NT2/D1 (cell line): ENCODE results near the gene CCR5.

ENCODE experiments used
- DNase-seq: peaks from one replicate; pipeline ENCODE4 v3.0.0-alpha.2; 2011; ENCODE audit warnings: low read depth, low spot score
- H3K27me3 ChIP-seq: 2 replicates; pipeline ENCODE4 v1.6.0; 2011; ENCODE audit warnings: mild to moderate bottlenecking; ENCODE audit not compliant: insufficient read length, insufficient read depth
- H3K36me3 ChIP-seq: 2 replicates; pipeline ENCODE4 v1.6.1; 2011; ENCODE audit warnings: mild to moderate bottlenecking, low read length, mixed read lengths; ENCODE audit not compliant: insufficient read depth, insufficient read length
- H3K4me1 ChIP-seq: 2 replicates; pipeline ENCODE4 v1.5.1; 2011; ENCODE audit not compliant: insufficient read depth, insufficient read length
- H3K4me3 ChIP-seq: 2 replicates; pipeline ENCODE4 v1.5.1; 2011; ENCODE audit warnings: low read depth; ENCODE audit not compliant: insufficient read length
- H3K9ac ChIP-seq: 2 replicates; pipeline ENCODE4 v1.6.0; 2011; ENCODE audit warnings: low read depth; ENCODE audit not compliant: insufficient read length
- H3K9me3 ChIP-seq: 2 replicates; pipeline ENCODE4 v1.5.1; 2011; ENCODE audit warnings: mild to moderate bottlenecking, low read length; ENCODE audit not compliant: insufficient read depth
- SUZ12 ChIP-seq: IDR thresholded peaks from 2 replicates; pipeline ENCODE4 v1.6.1; 2011; ENCODE audit not compliant: insufficient read length, insufficient read depth; ENCODE audit errors: extremely low read depth
- YY1 ChIP-seq: IDR thresholded peaks from 2 replicates; pipeline ENCODE4 v1.6.1; 2011; ENCODE audit not compliant: insufficient read length, insufficient read depth
- ZNF274 ChIP-seq: IDR thresholded peaks from 2 replicates; pipeline ENCODE4 v1.6.1; 2011; ENCODE audit warnings: mild to moderate bottlenecking, low read depth, low read length

Gene CCR5

DNA sequence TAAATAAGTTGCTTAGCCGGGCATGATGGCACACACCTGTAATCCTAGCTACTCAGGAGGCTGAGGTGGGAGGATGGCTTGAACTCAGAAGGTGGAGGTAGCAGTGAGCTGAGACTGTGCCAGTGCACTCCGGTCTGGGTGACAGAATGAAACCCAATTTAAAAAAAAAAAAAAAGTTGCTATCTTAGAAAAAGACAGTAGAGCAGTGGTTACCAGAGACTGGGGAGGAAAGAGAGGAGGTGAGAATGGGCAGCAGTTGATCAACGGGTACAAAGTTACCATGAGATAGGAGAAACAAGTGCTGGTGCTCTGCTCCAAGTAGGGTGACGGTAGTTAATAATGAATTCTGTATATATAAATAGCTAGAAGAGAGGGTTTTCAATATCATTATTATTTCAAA is 17.7 kb upstream of the CCR5 start:
- no peak for DNase-seq
- no peaks in the 10 kb centered on the region for H3K27me3 ChIP-seq

DNA sequence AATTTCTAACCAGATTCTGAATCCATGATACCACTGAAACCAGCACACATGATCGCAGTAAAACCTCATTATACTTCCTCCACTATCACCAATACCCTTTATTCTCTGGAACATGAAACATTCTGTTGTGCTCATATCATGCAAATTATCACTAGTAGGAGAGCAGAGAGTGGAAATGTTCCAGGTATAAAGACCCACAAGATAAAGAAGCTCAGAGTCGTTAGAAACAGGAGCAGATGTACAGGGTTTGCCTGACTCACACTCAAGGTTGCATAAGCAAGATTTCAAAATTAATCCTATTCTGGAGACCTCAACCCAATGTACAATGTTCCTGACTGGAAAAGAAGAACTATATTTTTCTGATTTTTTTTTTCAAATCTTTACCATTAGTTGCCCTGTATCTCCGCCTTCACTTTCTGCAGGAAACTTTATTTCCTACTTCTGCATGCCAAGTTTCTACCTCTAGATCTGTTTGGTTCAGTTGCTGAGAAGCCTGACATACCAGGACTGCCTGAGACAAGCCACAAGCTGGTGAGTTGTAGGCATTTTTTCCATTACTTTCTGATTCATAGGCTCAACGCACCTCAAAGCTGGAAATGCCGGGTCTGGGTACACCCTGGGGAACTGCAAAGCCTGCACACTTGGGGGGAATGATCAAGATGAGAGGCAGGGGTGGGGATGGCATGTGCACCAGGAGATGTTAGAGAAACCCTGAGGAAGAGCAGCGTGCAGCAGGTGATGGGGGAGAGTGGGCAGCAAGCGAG is 16.9 kb upstream of the CCR5 start, which contains the start of gene CCR2:
Gene CCR2 (plus strand): TSS at position 465 of the 764 bp plus-strand sequence. CDS start 3,417 bp downstream, outside the sequence.
- Histone ChIP-seq H3K4me3 (no peak within 1 kb of the TSS), H3K9me3 (no peaks in the 10 kb centered on the region), H3K4me1 (no peaks in the 10 kb centered on the region), H3K27me3 (no peaks in the 10 kb centered on the region), H3K36me3 (no peaks in the 10 kb centered on the region), H3K9ac (no peak within 1 kb of the TSS)
- DNase-seq: no peak
- TF ChIP-seq SUZ12: no peak
- no peak for TF ChIP-seq YY1
- TF ChIP-seq ZNF274: no peak

More for the DNA sequence above, 17.7 kb upstream of the CCR5 start:
- no peak for TF ChIP-seq YY1
- TF ChIP-seq SUZ12: no peak
- no peak for TF ChIP-seq ZNF274
- Histone ChIP-seq H3K9ac (no peak overlapping the region), H3K36me3 (no peaks in the 10 kb centered on the region), H3K4me1 (no peaks in the 10 kb centered on the region), H3K4me3 (no peak overlapping the region), H3K9me3 (no peaks in the 10 kb centered on the region)

DNA sequence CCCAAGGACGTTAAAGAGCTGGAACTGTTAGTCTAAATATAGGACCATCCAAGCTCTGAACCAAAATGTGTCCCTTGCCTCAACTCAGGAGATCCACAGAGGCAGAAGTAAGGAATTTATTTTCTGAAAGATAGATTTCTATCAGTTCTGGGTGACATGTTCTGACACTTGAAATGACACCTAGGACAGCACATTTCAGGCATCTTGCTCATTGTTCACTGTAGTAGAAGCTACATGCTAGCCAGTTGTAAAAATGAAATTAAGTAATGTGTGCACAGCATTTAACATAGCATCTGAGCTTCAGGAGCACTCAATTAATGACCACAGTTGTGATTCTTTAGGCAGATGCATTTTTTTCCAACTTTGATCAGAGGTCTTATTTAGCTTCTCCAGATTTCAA is 16.3 kb upstream of the CCR5 start:
- Histone ChIP-seq H3K27me3 (no peaks in the 10 kb centered on the region), H3K4me3 (no peak overlapping the region)
- TF ChIP-seq ZNF274 (no peak), YY1 (no peak), SUZ12 (no peak)

DNA sequence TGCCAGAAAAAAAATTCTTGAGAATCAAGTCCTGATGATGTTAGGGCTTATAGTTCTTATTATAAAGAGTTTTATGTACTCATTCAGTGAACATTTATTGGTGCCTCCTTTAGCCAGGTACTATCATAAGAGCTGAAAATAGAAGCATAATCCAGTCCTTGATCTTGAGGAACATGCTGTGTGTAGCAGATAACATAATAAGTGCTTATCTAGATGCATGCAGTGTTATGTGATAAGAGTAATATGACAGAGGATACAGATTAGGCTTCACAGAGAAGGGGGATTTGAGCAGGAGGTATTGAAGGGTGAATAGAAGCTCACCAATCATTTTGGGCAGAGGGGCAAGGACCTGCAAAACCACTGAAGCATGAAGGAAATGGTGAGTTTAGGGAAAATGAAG is 15.8 kb upstream of the CCR5 start:
- TF ChIP-seq ZNF274 (no peak), SUZ12 (no peak), YY1 (no peak)
- Histone ChIP-seq H3K9ac (no peak overlapping the region), H3K4me3 (no peak overlapping the region), H3K4me1 (no peaks in the 10 kb centered on the region), H3K36me3 (no peaks in the 10 kb centered on the region), H3K27me3 (no peaks in the 10 kb centered on the region), H3K9me3 (no peaks in the 10 kb centered on the region)
- no peak for DNase-seq

More for the DNA sequence above, 16.3 kb upstream of the CCR5 start:
- no peaks in the 10 kb centered on the region for H3K4me1 ChIP-seq
- no peak overlapping the region for H3K9ac ChIP-seq
- no peaks in the 10 kb centered on the region for H3K36me3 ChIP-seq
- no peaks in the 10 kb centered on the region for H3K9me3 ChIP-seq
- no peak for DNase-seq

DNA sequence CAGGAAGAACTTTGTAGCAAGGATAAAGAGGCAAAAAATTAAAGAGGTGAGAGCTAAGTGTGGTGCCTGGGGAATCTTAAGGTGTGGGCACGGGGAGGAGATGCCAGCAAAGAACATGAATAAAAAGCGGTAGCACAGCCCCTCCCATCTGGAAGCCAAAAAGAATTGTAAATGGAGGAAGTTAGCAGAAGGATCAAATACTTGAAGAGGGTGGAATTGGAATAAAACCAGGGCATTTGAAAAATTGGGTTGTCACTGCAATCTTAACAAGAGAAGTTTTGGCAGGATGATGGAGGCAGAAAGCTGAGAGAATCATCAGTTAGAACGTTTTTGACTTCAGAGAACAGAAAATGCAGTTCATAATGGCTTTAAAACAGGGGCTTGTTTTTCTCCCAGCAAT is 14.5 kb upstream of the CCR5 start:
- TF ChIP-seq ZNF274 (no peak), SUZ12 (no peak), YY1 (no peak)
- H3K27me3 ChIP-seq: no peaks in the 10 kb centered on the region
- H3K36me3 ChIP-seq: no peaks in the 10 kb centered on the region
- H3K9me3 ChIP-seq: no peaks in the 10 kb centered on the region
- no peak overlapping the region for H3K4me3 ChIP-seq
- H3K9ac ChIP-seq: no peak overlapping the region
- no peaks in the 10 kb centered on the region for H3K4me1 ChIP-seq
- no peak for DNase-seq

DNA sequence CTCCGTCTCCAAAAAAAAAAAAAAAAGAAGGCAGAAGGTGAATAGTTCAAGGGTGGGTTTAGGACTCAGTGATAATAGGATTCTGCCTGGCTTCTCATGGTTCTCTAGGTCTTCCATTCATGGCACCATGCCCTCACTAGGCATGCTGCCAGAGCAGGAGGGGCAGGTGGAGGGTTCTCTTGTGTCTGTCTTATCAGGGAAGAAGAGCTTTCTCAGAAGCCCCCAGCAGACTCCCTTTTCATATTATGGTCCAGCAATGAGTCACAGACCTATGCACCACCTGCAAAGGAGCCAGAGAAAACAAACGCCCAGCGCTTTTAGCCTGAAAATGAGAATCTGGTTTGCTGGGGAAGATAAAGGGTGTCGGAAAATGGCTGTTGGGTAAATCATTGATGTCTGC is 13.8 kb upstream of the CCR5 start:
- H3K27me3 ChIP-seq: no peaks in the 10 kb centered on the region
- DNase-seq: no peak
- TF ChIP-seq ZNF274 (no peak), SUZ12 (no peak), YY1 (no peak)

DNA sequence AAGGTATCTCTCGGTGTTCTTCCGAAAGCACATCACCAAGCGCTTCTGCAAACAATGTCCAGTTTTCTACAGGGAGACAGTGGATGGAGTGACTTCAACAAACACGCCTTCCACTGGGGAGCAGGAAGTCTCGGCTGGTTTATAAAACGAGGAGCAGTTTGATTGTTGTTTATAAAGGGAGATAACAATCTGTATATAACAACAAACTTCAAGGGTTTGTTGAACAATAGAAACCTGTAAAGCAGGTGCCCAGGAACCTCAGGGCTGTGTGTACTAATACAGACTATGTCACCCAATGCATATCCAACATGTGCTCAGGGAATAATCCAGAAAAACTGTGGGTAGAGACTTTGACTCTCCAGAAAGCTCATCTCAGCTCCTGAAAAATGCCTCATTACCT is 12.3 kb upstream of the CCR5 start:
- Histone ChIP-seq H3K4me1 (no peaks in the 10 kb centered on the region), H3K9ac (no peak overlapping the region)

More for the DNA sequence above, 13.8 kb upstream of the CCR5 start:
- Histone ChIP-seq H3K9me3 (no peaks in the 10 kb centered on the region), H3K4me3 (no peak overlapping the region), H3K9ac (no peak overlapping the region), H3K4me1 (no peaks in the 10 kb centered on the region), H3K36me3 (no peaks in the 10 kb centered on the region)

More for the DNA sequence above, 12.3 kb upstream of the CCR5 start:
- no peaks in the 10 kb centered on the region for H3K27me3 ChIP-seq
- TF ChIP-seq YY1 (no peak), ZNF274 (no peak), SUZ12 (no peak)
- no peaks in the 10 kb centered on the region for H3K36me3 ChIP-seq
- H3K9me3 ChIP-seq: no peaks in the 10 kb centered on the region
- no peak for DNase-seq
- no peak overlapping the region for H3K4me3 ChIP-seq
